Nephron (organoid): ENCODE measurements around the gene C14orf119.
A peak's percentile ranks its signal among the peaks of the same experiment; 100 is the strongest.

Source experiments
- H3K27ac Mint-ChIP-seq, 3 experiments: 2 replicates each; pipeline ENCODE4 v1.8.0; 2020; ENCODE audit warnings: mixed read lengths in 3 of 3, mild to moderate bottlenecking in 2 of 3, moderate library complexity in 1 of 3
- H3K27me3 Mint-ChIP-seq: 2 replicates; pipeline ENCODE4 v1.8.0; 2021; ENCODE audit warnings: low read depth, mild to moderate bottlenecking, moderate library complexity, mixed read lengths
- H3K36me3 Mint-ChIP-seq: 2 replicates; pipeline ENCODE4 v1.8.0; 2020; ENCODE audit warnings: low read depth, mixed read lengths
- H3K4me1 Mint-ChIP-seq: 2 replicates; pipeline ENCODE4 v1.8.0; 2020; ENCODE audit warnings: mixed read lengths
- H3K4me3 Mint-ChIP-seq, 3 experiments: 2 replicates each; pipeline ENCODE4 v1.8.0; 2020; ENCODE audit warnings: mild to moderate bottlenecking in 3 of 3, mixed read lengths in 3 of 3, moderate library complexity in 2 of 3
- H3K9me3 Mint-ChIP-seq: 2 replicates; pipeline ENCODE4 v1.8.0; 2020; ENCODE audit warnings: mixed read lengths
- CTCF ChIP-seq, 3 experiments: fragments of 200-600 bp; sonication (generic); IDR thresholded peaks; one replicate each; pipeline ENCODE4 v1.5.0; 2021; ENCODE audit warnings: antibody characterized with exemption in 3 of 3; ENCODE audit not compliant: unreplicated experiment in 3 of 3

Gene C14orf119

GRCh38 chr14:23078692-23079116 is 16.6 kb upstream of the C14orf119 start:
- H3K4me3 Mint-ChIP-seq = no peak overlapping the region
- no peaks in the 10 kb centered on the region for H3K27me3 Mint-ChIP-seq
- no peak for TF ChIP-seq CTCF (IDR thresholded peaks at IDR 0.05; ENCODE audit: unreplicated experiment in 3 of 3)
- no peaks in the 10 kb centered on the region for H3K9me3 Mint-ChIP-seq
- H3K27ac Mint-ChIP-seq = no peak overlapping the region
- no peaks in the 10 kb centered on the region for H3K4me1 Mint-ChIP-seq
- peaks cover 70% of the 10 kb centered on the region for H3K36me3 Mint-ChIP-seq

GRCh38 chr14:23079716-23080115 is 15.6 kb upstream of the C14orf119 start:
- no peak for TF ChIP-seq CTCF (IDR thresholded peaks at IDR 0.05; ENCODE audit: unreplicated experiment in 3 of 3)
- no peak overlapping the region for H3K27ac Mint-ChIP-seq

GRCh38 chr14:23080474-23080873 is 14.8 kb upstream of the C14orf119 start:
- H3K4me1 Mint-ChIP-seq = no peaks in the 10 kb centered on the region
- H3K36me3 Mint-ChIP-seq = peaks cover 69% of the 10 kb centered on the region
- no peak for TF ChIP-seq CTCF (IDR thresholded peaks at IDR 0.05; ENCODE audit: unreplicated experiment in 3 of 3)
- no peaks in the 10 kb centered on the region for H3K9me3 Mint-ChIP-seq
- no peak overlapping the region for H3K27ac Mint-ChIP-seq
- H3K27me3 Mint-ChIP-seq = no peaks in the 10 kb centered on the region
- H3K4me3 Mint-ChIP-seq = no peak overlapping the region

More at GRCh38 chr14:23079716-23080115, 15.6 kb upstream of the C14orf119 start:
- no peaks in the 10 kb centered on the region for H3K27me3 Mint-ChIP-seq
- H3K36me3 Mint-ChIP-seq = peaks cover 71% of the 10 kb centered on the region
- no peak overlapping the region for H3K4me3 Mint-ChIP-seq
- no peaks in the 10 kb centered on the region for H3K4me1 Mint-ChIP-seq
- H3K9me3 Mint-ChIP-seq = no peaks in the 10 kb centered on the region

GRCh38 chr14:23085458-23085857 is 9.8 kb upstream of the C14orf119 start:
- H3K27me3 Mint-ChIP-seq = no peaks in the 10 kb centered on the region
- H3K36me3 Mint-ChIP-seq = peaks cover 65% of the 10 kb centered on the region
- H3K4me1 Mint-ChIP-seq = no peaks in the 10 kb centered on the region
- H3K9me3 Mint-ChIP-seq = no peaks in the 10 kb centered on the region
- H3K27ac Mint-ChIP-seq = no peak overlapping the region
- no peak overlapping the region for H3K4me3 Mint-ChIP-seq
- no peak for TF ChIP-seq CTCF (IDR thresholded peaks at IDR 0.05; ENCODE audit: unreplicated experiment in 3 of 3)

GRCh38 chr14:23086565-23086964 is 8.7 kb upstream of the C14orf119 start:
- Mint-ChIP-seq H3K4me1 (no peaks in the 10 kb centered on the region), H3K9me3 (no peaks in the 10 kb centered on the region), H3K36me3 (peaks cover 57% of the 10 kb centered on the region), H3K27ac (no peak overlapping the region), H3K27me3 (no peaks in the 10 kb centered on the region), H3K4me3 (no peak overlapping the region)
- no peak for TF ChIP-seq CTCF (IDR thresholded peaks at IDR 0.05; ENCODE audit: unreplicated experiment in 3 of 3)

- Mint-ChIP-seq H3K9me3 (no peaks in the 10 kb centered on the region), H3K4me1 (peaks cover 5% of the 10 kb centered on the region), H3K27ac (peak overlapping the region in 1 of 3 experiments; percentile 81), H3K27me3 (no peaks in the 10 kb centered on the region), H3K36me3 (peaks cover 58% of the 10 kb centered on the region), H3K4me3 (peak overlapping the region in 1 of 3 experiments; percentile 12)
- no peak for TF ChIP-seq CTCF (IDR thresholded peaks at IDR 0.05; ENCODE audit: unreplicated experiment in 3 of 3)
Measured at GRCh38 chr14:23089498-23090253, 5.6 kb upstream of the C14orf119 start.
